Fibroblast of skin of scalp (primary cell): ENCODE data around the gene BICRA.
"Not testable (repeated sequence)": the region's sequence is repeated elsewhere in the genome, so short reads cannot be mapped to it uniquely, and the experiment has no call there.

Source experiments
- DNase-seq: peaks from one replicate; pipeline ENCODE4 v3.0.0-alpha.2; 2013

BICRA gene

GRCh38 chr19:47631681-47632446 lies 22.9 kb downstream of the BICRA start:
- peak; percentile 27 for DNase-seq

GRCh38 chr19:47633517-47633916 lies 24.6 kb downstream of the BICRA start:
- no peak for DNase-seq

- no peak for DNase-seq
These were observed 25.1 kb downstream of the BICRA start for GRCh38 chr19:47633996-47634395.

GRCh38 chr19:47635152-47635754 lies 26.3 kb downstream of the BICRA start:
- DNase-seq: not testable (repeated sequence)

GRCh38 chr19:47637550-47637949 lies 28.6 kb downstream of the BICRA start:
- peak; percentile 87 for DNase-seq

- no peak for DNase-seq
These were observed 33.1 kb downstream of the BICRA start for GRCh38 chr19:47641891-47642485.

- DNase-seq: no peak
These were observed 34.3 kb downstream of the BICRA start for GRCh38 chr19:47643281-47643680.

- no peak for DNase-seq
These were observed 35.3 kb downstream of the BICRA start for GRCh38 chr19:47644199-47644598.

- DNase-seq: peak; percentile 29
These were observed 36.0 kb downstream of the BICRA start for GRCh38 chr19:47644743-47645482.

GRCh38 chr19:47646924-47647323 lies 38.0 kb downstream of the BICRA start:
- DNase-seq: no peak

GRCh38 chr19:47649588-47649987 lies 40.7 kb downstream of the BICRA start:
- DNase-seq: no peak

- DNase-seq: no peak
These were observed 41.8 kb downstream of the BICRA start for GRCh38 chr19:47650700-47651099.

GRCh38 chr19:47651132-47651531 lies 42.2 kb downstream of the BICRA start:
- DNase-seq: no peak

- no peak for DNase-seq
These were observed 42.8 kb downstream of the BICRA start for GRCh38 chr19:47651691-47652090.

GRCh38 chr19:47652285-47652684 lies 43.4 kb downstream of the BICRA start:
- no peak for DNase-seq

GRCh38 chr19:47653856-47654255 lies 44.9 kb downstream of the BICRA start:
- no peak for DNase-seq

- no peak for DNase-seq
These were observed 48.8 kb downstream of the BICRA start for GRCh38 chr19:47657719-47658118.

GRCh38 chr19:47658431-47659348 lies 49.8 kb downstream of the BICRA start:
- DNase-seq: no peak

GRCh38 chr19:47660435-47660832 lies 51.5 kb downstream of the BICRA start:
- no peak for DNase-seq

- no peak for DNase-seq
These were observed 52.2 kb downstream of the BICRA start for GRCh38 chr19:47661161-47661560.

- DNase-seq: no peak
These were observed 52.7 kb downstream of the BICRA start for GRCh38 chr19:47661611-47662010.

- peak; percentile 96 for DNase-seq
These were observed 54.5 kb downstream of the BICRA start for GRCh38 chr19:47663435-47663910.
